ENCODE data around the gene NEK5. TPM values are rescaled to one million over a fixed set of nuclear protein-coding genes. Genes with fewer than 3 reads are reported as not detected.

Gene NEK5
- polyA plus RNA-seq, 5 donors = 3.1 to 6.0 (median 5.3) TPM

- DNase-seq = no peak
Measured at GRCh38 chr13:51988988-51989618, 139.8 kb downstream of the NEK5 start.

Other genes with a start within 250 kb of the NEK5 start
- 10 to 100 TPM; 12.9 to 19.0 (median 17.8) TPM for gene ATP7B, start 117.6 kb downstream of the NEK5 start, polyA plus RNA-seq (ENCODE audit: insufficient read depth in 1 of 5, insufficient read length in 5 of 5, low replicate concordance in 1 of 5)
- 10 to 100 TPM; 18.0 to 35.3 (median 28.7) TPM for gene ALG11, start 116.7 kb downstream of the NEK5 start, polyA plus RNA-seq (ENCODE audit: insufficient read depth in 1 of 5, insufficient read length in 5 of 5, low replicate concordance in 1 of 5)
- 10 to 100 TPM; 25.6 to 34.4 (median 32.6) TPM for gene UTP14C, start 104.4 kb downstream of the NEK5 start, polyA plus RNA-seq (ENCODE audit: insufficient read depth in 1 of 5, insufficient read length in 5 of 5, low replicate concordance in 1 of 5)
- gene NEK3, start 30.5 kb upstream of the NEK5 start, polyA plus RNA-seq (ENCODE audit: insufficient read depth in 1 of 5, insufficient read length in 5 of 5, low replicate concordance in 1 of 5) = 10 to 100 TPM; 36.6 to 62.6 (median 53.7) TPM

All from right lung (tissue), 5 donors.